CD14-positive monocyte (primary cell): ENCODE results near the gene TBCD. TPM values are rescaled to one million over a fixed set of nuclear protein-coding genes. Genes with fewer than 3 reads are reported as not detected.

Experiments used
- DNase-seq, 3 donors: peaks; one replicate each; pipeline ENCODE4 v3.0.0-alpha.2; 2011 to 2022
- H2AFZ ChIP-seq: 2 replicates; pipeline ENCODE4 v1.6.0; 2012; ENCODE audit warnings: mild to moderate bottlenecking, low read depth, low read length, inconsistent platforms; ENCODE audit not compliant: insufficient read depth, poor library complexity, severe bottlenecking
- H3K27ac ChIP-seq, 2 donors: 1 replicate in 1 of 2; 2 replicates in 1 of 2; pipeline ENCODE4 v1.5.1; 2012 to 2013; ENCODE audit warnings: low read length in 2 of 2, control low read depth in 1 of 2, inconsistent platforms in 1 of 2, low read depth in 1 of 2, mild to moderate bottlenecking in 1 of 2
- H3K27me3 ChIP-seq, 2 donors: one replicate each; pipeline versions ENCODE4 v1.6.0 to v1.6.1; 2011 to 2013; ENCODE audit warnings: low read length in 2 of 2; ENCODE audit not compliant: control insufficient read depth in 2 of 2, insufficient read depth in 2 of 2
- H3K36me3 ChIP-seq, 2 donors: replicated peaks in 1 of 2; 1 replicate in 1 of 2; 2 replicates in 1 of 2; pipeline versions ENCODE4 v1.5.1 to v1.6.1; 2012 to 2013; ENCODE audit warnings: low read length in 2 of 2, control low read depth in 1 of 2, inconsistent platforms in 1 of 2, mild to moderate bottlenecking in 1 of 2; ENCODE audit not compliant: insufficient read depth in 2 of 2, control insufficient read depth in 1 of 2
- H3K4me1 ChIP-seq, 2 donors: 1 replicate in 1 of 2; 2 replicates in 1 of 2; pipeline versions ENCODE4 v1.5.1 to v1.6.1; 2012 to 2013; ENCODE audit warnings: low read length in 2 of 2, control low read depth in 1 of 2, inconsistent platforms in 1 of 2, mild to moderate bottlenecking in 1 of 2, moderate library complexity in 1 of 2; ENCODE audit not compliant: insufficient read depth in 2 of 2, control insufficient read depth in 1 of 2
- H3K4me2 ChIP-seq: replicated peaks from 2 replicates; pipeline ENCODE3; 2012; ENCODE audit warnings: low read length, moderate library complexity, mild to moderate bottlenecking; ENCODE audit not compliant: poor library complexity, severe bottlenecking; ENCODE audit errors: extremely low read depth
- H3K4me3 ChIP-seq, 3 experiments: fragments of 200-600 bp in 1 of 3; sonication (generic) in 1 of 3; replicated peaks in 1 of 3; 1 replicate in 2 of 3; 2 replicates in 1 of 3; pipeline ENCODE4 v1.5.1; 2011 to 2013; ENCODE audit warnings: low read length in 3 of 3, mild to moderate bottlenecking in 3 of 3, control low read depth in 2 of 3, low read depth in 2 of 3, inconsistent platforms in 1 of 3, moderate library complexity in 1 of 3
- H3K79me2 ChIP-seq: 2 replicates; pipeline ENCODE4 v1.6.0; 2012; ENCODE audit warnings: mild to moderate bottlenecking, control low read depth, inconsistent platforms, low read length, moderate library complexity; ENCODE audit not compliant: insufficient read depth
- H3K9ac ChIP-seq: 2 replicates; pipeline ENCODE4 v1.6.0; 2017; ENCODE audit warnings: low read length, mild to moderate bottlenecking; ENCODE audit not compliant: insufficient read depth, poor library complexity, severe bottlenecking
- H3K9me3 ChIP-seq, 2 donors: replicated peaks in 1 of 2; 1 replicate in 1 of 2; 2 replicates in 1 of 2; pipeline versions ENCODE4 v1.5.1 to v1.6.1; 2012 to 2013; ENCODE audit warnings: low read length in 2 of 2, control low read depth in 1 of 2; ENCODE audit not compliant: control insufficient read depth in 1 of 2, insufficient read depth in 1 of 2
- H4K20me1 ChIP-seq: 2 replicates; pipeline ENCODE4 v1.6.0; 2012; ENCODE audit warnings: mild to moderate bottlenecking, low read length, control low read depth, moderate library complexity; ENCODE audit not compliant: insufficient read depth
- H3K27ac Mint-ChIP-seq, 7 donors: one replicate each; pipeline ENCODE4 v1.8.0; 2020; ENCODE audit warnings: mild to moderate bottlenecking in 7 of 7, mixed read lengths in 7 of 7, moderate library complexity in 6 of 7, inconsistent platforms in 2 of 7
- H3K27me3 Mint-ChIP-seq, 3 donors: one replicate each; pipeline ENCODE4 v1.8.0; 2021 to 2022; ENCODE audit warnings: low read depth in 3 of 3, mild to moderate bottlenecking in 3 of 3, mixed read lengths in 3 of 3, moderate library complexity in 3 of 3, inconsistent platforms in 1 of 3
- H3K36me3 Mint-ChIP-seq, 2 donors: one replicate each; pipeline ENCODE4 v1.8.0; 2020; ENCODE audit warnings: mixed read lengths in 2 of 2, inconsistent platforms in 1 of 2, mild to moderate bottlenecking in 1 of 2
- H3K4me1 Mint-ChIP-seq: one replicate; pipeline ENCODE4 v1.8.0; 2020; ENCODE audit warnings: mild to moderate bottlenecking, mixed read lengths
- H3K4me3 Mint-ChIP-seq, 2 donors: one replicate each; pipeline ENCODE4 v1.8.0; 2020; ENCODE audit warnings: mild to moderate bottlenecking in 2 of 2, mixed read lengths in 2 of 2, moderate library complexity in 1 of 2
- H3K9me3 Mint-ChIP-seq, 7 donors: one replicate each; pipeline ENCODE4 v1.8.0; 2020 to 2022; ENCODE audit warnings: mixed read lengths in 7 of 7, mild to moderate bottlenecking in 6 of 7, moderate library complexity in 6 of 7, inconsistent platforms in 2 of 7
- WGBS: methylation state at CpG from one replicate; pipeline ENCODE4 v1.1.5; 2013; ENCODE audit warnings: missing lambda C conversion rate; ENCODE audit not compliant: insufficient coverage; 5-methylcytosine and 5-hydroxymethylcytosine counted together
- intact Hi-C, 2 donors: fragments of 100-400 bp; cut with micrococcal nuclease; formaldehyde crosslinking; loops; one replicate each; pipeline versions ENCODE4 v1.15.0 to v1.15.1; 2023
- polyA plus RNA-seq, 3 donors: library from polyadenylated mRNA; depleted of rRNA in 1 of 3; unstranded in 2 of 3; stranded (reverse) in 1 of 3; fragments of 300-500 nt in 2 of 3; fragments of >200 nt in 1 of 3; fragmentation: Illumina TruSeq in 2 of 3; gene quantifications; 1 replicate in 2 of 3; 2 replicates in 1 of 3; pipeline ENCODE4 v1.2.3, GENCODE V29; 2012 to 2021
- TF ChIP-seq, protein P1 (sequence below): fragments of 200-600 bp; IDR thresholded peaks from one replicate; pipeline ENCODE4 v1.8.0; 2022; ENCODE audit warnings: antibody characterized with exemption, mild to moderate bottlenecking

The TBCD gene
- polyA plus RNA-seq, 3 donors = 54.7 to 74.0 (median 66.6) TPM

DNA sequence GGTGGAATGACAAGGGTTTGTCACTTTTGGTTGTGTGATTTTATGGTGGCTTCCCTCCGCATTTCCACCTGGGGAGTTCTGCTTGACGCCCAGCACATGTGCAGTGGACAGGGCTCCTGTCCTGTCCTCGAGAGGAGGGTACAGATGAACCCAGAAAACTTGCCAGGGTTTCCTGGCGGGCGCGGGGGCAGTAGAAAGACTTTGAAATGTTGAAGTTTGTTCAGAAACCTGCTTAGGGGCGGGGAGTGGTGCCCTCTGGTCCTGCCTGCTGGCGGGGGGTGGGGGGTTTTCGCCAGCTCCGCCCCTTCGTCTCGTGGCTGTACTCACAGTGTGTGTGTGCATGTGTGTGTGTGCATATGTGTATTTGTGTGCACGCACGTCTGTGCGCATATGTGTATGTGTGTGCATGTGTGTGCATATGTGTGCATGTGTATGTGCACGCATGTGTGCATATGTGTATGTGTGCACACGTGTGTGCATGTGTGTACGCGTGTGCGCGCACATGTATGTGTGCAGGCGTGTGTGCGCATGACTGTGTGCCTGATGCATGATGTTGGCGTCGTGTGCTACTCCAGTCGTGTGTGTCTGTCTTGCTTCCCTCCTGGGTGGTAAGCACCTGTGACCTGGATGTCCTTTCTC is 28.6 kb upstream of the TBCD start:
- Histone ChIP-seq H3K9ac (no peak overlapping the region), H4K20me1 (no peaks in the 10 kb centered on the region), H3K36me3 (peaks cover 51 to 57% of the 10 kb centered on the region in 2 donors), H3K79me2 (peaks cover under 1% of the 10 kb centered on the region), H3K27me3 (no peaks in the 10 kb centered on the region), H3K4me2 (no peak overlapping the region), H3K9me3 (no peaks in the 10 kb centered on the region), H3K27ac (no peak overlapping the region), H3K4me1 (no peaks in the 10 kb centered on the region), H3K4me3 (no peak overlapping the region), H2AFZ (no peak overlapping the region)
- H3K9me3 Mint-ChIP-seq = no peaks in the 10 kb centered on the region
- no peaks in the 10 kb centered on the region for H3K4me1 Mint-ChIP-seq
- TF ChIP-seq, protein P1, sequence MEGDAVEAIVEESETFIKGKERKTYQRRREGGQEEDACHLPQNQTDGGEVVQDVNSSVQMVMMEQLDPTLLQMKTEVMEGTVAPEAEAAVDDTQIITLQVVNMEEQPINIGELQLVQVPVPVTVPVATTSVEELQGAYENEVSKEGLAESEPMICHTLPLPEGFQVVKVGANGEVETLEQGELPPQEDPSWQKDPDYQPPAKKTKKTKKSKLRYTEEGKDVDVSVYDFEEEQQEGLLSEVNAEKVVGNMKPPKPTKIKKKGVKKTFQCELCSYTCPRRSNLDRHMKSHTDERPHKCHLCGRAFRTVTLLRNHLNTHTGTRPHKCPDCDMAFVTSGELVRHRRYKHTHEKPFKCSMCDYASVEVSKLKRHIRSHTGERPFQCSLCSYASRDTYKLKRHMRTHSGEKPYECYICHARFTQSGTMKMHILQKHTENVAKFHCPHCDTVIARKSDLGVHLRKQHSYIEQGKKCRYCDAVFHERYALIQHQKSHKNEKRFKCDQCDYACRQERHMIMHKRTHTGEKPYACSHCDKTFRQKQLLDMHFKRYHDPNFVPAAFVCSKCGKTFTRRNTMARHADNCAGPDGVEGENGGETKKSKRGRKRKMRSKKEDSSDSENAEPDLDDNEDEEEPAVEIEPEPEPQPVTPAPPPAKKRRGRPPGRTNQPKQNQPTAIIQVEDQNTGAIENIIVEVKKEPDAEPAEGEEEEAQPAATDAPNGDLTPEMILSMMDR = no peak
- no peak overlapping the region for H3K4me3 Mint-ChIP-seq
- 96% methylated on average over 26 of the region's 26 CpGs for WGBS
- intact Hi-C loops = no loop called here
- no peak for DNase-seq
- peaks cover 59 to 71% of the 10 kb centered on the region in 2 donors for H3K36me3 Mint-ChIP-seq
- no peaks in the 10 kb centered on the region for H3K27me3 Mint-ChIP-seq
- H3K27ac Mint-ChIP-seq = peak overlapping the region in 1 of 7 donors; percentile 76

DNA sequence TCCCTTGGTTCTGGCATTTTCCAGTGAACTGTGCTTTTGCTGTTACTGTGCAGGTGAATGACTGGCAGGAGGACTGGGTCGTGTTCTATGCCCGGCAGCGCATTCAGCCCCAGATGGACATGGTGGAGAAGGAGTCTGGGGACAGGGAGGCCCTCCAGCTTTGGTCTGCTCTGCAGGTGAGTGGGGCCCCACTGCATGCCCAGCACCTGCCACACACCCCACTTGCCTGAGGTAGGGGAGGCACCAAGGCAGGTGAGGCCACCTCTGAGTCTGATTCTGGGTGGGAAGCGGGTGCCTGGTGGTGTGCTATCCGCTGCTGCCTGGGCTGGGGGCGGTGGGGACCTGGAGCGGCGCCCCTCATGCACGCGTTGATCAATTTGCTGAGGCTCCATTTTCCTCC is 25.4 kb upstream of the TBCD start:
- intact Hi-C loops = no loop called here
- H3K27ac Mint-ChIP-seq = peak overlapping the region in 1 of 7 donors; percentile 7
- no peaks in the 10 kb centered on the region for H3K27me3 Mint-ChIP-seq
- H3K4me1 Mint-ChIP-seq = no peaks in the 10 kb centered on the region
- Histone ChIP-seq H3K27ac (no peak overlapping the region), H4K20me1 (no peaks in the 10 kb centered on the region), H3K9me3 (no peaks in the 10 kb centered on the region), H3K4me2 (no peak overlapping the region), H3K4me1 (no peaks in the 10 kb centered on the region), H2AFZ (no peak overlapping the region), H3K79me2 (no peaks in the 10 kb centered on the region), H3K4me3 (no peak overlapping the region), H3K36me3 (peaks cover 32 to 40% of the 10 kb centered on the region in 2 donors), H3K27me3 (no peaks in the 10 kb centered on the region), H3K9ac (no peak overlapping the region)
- H3K4me3 Mint-ChIP-seq = no peak overlapping the region
- TF ChIP-seq, protein P1 = no peak
- no peak for DNase-seq
- H3K36me3 Mint-ChIP-seq = peaks cover 44 to 63% of the 10 kb centered on the region in 2 donors
- no peaks in the 10 kb centered on the region for H3K9me3 Mint-ChIP-seq
- WGBS = 100% methylated on average over 6 of the region's 10 CpGs
